Activated CD4-positive, alpha-beta T cell treated with anti-CD3 and anti-CD28 coated beads, Interleukin-2, amount 50 U/mL, for 1 hour (primary cell): Measurements from ENCODE around the gene TRDMT1.

Experiments used
- DNase-seq: peaks from one replicate; pipeline ENCODE4 v3.0.0-alpha.2; 2020

Gene TRDMT1, protein sequence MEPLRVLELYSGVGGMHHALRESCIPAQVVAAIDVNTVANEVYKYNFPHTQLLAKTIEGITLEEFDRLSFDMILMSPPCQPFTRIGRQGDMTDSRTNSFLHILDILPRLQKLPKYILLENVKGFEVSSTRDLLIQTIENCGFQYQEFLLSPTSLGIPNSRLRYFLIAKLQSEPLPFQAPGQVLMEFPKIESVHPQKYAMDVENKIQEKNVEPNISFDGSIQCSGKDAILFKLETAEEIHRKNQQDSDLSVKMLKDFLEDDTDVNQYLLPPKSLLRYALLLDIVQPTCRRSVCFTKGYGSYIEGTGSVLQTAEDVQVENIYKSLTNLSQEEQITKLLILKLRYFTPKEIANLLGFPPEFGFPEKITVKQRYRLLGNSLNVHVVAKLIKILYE

DNA sequence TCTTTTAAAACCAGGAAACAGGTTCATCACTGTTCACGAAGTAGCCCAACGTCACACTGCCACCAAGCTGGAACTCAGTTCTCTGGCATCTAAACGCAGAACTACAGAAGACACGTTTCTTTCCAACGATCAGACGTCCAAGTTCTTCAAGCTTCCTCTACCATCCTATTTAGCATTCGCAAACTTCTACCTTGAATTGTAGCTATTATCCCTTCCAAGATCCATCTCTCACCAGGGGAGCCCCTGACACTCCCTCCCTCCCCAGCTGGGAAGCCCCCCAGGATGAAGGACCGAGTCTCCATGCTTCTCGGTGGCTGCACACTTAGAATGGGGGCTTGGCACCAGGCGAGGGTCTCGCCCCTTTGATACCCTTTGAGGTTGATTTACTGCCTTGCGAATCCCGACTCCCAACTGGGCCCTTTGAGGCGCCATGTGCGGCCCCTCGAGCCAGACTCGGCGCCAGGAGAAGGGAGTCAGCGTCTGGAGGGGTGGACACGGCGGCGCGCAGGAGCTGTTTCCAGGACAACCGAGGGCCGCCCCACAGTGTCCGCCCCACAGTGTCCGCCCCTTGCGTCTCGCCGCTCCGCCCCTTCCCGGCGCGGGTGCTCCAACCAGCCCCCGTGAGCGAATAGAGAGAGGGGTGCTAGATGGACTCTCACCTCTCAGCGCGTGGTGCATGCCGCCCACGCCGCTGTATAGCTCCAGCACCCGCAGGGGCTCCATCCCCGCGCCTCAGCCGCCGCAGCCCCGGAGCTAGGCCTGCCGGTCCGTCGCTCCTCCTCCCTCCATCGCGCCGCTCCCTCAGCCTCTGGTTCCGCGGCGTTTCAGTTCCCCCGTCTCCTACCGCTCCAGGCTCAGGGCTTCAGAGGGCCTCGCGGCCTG, at the start of gene TRDMT1:
TRDMT1 (minus strand) TSS at position 761 of the 882 bp plus-strand sequence; CDS start at position 723, 38 bp downstream.
- DNase-seq, result peak; percentile 74

DNA sequence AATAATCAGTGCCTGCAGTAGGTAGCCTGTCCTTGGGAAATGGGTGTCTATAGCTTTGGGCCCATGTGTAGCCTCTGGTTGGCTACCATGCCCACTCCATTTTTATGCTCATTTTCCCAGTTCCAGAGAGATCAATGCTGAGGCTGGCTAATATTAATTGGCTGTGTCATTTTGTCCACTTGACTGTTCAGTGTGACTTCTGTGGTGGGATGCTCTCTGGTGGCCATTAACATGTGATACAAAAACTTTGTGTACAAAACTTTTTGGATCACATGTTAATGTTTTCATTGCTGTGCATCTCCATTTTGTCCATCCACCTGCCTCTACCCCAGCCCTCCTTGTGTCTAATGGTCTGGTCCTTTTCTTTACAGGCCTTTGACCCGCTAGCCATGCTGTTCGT, 49.3 kb upstream of the TRDMT1 start:
- DNase-seq, result no peak

DNA sequence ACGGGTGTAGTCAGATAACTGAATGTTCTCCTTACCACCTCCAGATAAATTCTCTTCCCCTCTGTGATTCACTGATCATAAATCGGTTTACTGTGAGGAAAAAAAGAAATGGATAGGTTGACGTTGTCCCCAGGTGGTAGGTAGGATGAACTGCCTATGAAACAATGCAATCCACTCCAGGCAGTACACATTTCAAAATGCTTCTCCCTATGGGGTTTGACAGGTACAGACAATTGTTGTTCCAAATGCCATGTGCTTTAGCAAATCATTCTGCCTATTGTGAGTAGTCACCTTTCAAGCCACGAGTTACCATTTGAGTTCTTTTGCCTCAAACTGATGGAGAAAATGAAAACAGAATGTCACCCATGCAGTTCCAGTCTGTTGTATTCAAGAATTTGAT, 48.3 kb upstream of the TRDMT1 start:
- DNase-seq, result no peak

DNA sequence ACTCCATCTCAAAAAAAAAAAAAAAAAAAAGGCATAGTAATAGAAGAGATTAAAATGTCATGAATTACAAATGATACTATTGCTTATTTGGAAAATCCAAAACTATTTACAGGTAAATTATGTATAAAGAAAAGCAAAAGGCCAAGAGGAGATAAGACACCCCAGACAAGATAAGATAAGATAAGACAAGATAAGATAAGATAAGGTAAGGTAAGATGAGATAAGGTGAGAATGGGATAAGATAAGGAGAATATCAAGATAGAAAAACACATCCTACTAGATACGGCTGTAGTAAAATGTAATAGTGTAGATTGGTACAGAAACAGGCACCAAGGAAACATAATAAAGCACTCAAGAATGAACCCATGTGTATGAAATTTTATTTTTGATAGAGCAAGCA, 47.5 kb upstream of the TRDMT1 start:
- no peak for DNase-seq

DNA sequence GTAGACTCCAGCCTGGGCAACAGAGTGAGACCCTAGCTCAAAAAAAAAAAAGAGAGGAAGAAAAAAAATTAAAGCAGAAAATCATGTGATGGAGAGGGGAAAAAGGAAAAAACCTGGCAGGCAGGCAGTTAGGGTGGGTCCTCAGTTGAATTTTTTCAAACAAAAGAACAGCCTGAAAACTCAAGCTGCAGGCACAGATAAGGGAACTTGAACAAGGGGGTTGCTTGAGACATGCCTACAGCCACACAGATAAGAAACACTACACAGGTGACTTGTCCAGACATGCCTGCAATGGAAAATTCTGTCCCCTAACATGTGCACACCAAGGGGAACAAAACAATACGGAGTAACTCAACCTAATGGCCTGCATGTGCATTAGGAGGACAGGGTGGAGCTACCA, 45.7 kb upstream of the TRDMT1 start:
- no peak for DNase-seq

DNA sequence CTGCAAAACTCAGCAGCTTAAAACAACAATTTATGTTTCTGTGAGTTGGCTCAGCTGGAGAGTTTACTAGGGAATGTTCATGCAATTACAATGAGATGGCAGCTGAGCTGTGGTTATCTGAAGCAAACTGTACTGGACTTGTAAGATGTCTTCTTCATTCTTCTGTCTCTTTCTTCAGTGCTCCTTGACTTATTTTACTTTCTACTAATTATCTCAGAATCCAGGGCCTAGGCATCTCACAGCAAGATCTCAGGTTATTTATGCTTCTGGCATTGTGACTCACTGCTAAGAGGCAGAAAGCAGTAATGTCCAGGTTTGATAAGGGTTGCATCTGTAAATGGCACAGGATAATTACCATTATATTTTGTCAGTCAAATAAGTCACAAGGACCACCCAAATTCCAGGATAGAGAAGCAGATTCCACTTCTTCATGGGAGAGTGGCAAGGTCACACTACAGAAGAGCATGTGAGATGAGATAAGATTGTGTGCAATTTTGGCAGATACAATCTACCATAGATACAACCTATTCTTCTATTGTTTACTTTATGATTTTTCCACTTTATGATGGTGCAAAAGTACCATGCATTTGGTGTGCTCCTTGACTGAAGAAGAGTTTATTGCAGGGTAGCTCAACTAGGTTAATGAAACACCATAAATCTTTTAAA, 43.4 kb upstream of the TRDMT1 start:
- no peak for DNase-seq

DNA sequence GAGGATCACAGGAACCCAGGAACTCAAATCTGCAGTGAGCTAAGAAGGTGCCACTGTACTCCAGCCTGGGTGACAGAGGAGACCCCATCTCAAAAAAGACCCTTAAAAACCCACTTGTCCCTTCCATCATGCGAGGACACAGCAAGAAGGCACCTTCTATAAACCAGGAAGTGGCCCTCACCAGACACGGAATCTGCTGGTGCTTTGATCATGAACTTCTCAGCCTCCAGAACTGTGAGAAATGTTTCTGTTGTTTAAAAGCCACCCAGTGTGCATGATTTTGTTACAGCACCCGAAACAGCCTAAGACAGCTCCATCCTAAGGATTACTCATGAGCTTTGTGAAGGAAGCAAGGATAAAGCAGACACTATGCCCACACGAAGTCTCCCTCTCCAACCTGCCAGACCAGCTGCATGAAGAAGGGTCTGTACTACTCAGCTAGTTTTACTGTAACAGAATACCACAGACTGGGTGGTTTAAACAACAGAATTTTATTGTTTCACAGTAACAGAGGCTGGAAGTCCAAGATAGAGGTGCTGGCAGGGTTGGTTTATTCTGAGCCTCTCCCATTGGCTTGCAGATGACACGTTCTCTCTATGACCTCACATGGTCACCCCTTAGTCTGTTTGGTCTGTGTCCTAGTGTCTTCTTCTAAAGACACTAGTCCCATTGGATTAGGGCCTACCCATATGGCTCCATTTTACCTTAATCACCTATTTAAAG, 40.3 kb upstream of the TRDMT1 start:
- no peak for DNase-seq

DNA sequence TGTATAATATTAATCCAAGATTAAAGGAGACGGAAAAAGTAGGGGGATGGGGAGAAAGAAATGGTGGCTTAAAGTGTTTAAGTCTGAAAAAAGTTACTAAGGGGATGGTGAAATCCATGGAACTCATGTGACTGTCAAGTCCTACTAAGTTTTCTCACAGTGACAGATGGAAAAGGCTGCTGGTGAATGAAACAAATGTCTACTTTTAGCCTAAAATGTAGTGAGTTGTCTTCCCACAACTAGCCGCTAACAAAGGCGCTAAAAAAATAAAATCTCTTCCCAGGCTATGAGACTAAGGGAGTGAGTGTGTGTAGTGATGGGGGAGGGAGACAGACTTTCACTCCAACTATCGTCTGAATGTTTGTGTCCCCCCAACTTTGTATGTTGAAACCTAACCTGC, 39.1 kb upstream of the TRDMT1 start:
- DNase-seq, result no peak

DNA sequence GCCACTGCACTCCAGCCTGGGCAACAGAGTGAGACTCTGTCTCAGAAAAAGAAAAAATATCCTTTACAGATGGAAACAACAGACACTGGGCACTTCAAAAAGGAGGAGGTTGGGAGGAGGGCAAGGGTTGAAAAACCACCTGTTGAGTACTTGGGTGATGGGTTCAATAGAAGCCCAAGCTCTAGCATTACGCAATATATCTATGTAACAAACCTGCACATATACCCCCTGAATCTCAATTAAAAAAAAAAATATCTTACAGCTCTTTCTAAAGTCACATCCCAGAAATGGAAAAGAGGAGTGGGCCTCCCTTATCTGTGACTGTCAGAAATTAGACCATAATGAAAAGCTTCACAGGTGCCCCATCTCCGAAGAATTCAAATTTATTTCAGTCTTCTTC, 38.6 kb upstream of the TRDMT1 start:
- no peak for DNase-seq

DNA sequence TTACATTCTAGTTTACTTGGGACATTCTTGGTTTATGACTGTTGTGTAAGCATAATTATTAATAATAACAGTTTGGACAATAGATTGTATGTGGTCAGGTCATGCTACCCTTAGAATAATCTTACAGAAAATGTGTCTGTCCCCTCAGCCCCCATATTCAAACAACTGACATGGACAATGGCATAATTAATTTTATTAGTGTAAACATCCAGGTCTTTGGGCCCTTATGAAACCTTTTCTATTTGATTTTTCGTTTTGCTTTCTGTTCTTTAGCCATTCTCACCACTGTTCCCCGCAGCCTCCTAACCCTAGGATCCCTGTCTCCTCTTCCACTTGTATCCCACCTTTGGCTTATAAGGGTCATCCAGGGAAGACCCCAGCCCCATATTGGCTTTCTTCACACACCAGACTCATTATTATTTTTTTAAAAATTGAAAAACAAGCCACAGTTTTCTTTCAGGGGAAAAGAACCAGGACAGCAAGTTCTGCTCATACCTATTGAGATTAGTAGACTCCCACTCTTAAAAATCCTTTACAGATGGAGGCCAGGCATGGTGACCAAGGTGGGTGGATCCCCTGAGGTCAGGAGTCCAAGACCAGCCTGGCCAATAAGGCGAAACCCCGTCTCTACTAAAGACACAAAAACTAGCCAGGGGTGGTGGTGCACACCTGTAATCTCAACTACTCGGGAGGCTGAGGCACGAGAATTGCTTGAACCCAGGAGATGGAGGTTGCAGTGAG, 38.0 kb upstream of the TRDMT1 start:
- DNase-seq, result no peak

DNA sequence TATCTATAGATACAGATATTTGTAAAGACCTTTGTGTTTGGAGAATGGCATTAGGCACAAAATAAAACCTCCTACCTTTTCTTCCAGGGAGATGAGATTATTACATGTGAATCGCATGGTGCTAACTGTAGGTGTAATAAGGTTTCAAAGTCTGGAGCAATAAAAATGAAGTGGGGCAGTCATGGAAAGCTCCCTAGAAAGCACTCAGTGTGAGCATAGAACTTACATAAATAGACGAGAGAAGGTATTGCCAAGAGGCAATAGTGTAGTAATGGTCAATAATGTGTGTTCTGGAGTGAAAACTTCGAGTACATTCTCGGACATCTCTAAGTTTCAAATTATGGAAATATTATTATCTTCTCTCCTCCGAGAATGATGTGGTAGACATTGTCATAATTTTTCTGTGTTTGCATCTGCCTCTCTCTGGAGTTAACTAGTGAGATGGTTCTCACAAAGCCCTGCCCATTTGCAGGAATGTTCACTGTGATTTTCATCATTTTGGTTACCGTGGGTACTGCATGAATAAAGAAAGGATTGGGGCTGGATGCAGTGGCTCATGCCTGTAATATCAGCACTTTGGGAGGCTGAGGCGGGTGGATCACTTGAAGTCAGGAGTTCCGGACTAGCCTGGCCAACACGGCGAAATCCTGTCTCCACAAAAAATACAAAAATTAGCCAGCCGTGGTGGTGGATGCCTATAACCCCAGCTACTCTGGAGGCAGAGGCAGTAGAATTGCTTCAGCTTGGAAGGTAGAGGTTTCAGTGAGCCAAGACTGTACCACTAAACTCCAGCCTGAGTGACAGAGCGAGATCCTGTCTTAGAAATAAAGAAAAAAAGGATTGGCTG, 37.2 kb upstream of the TRDMT1 start:
- DNase-seq, result peak; percentile 42

DNA sequence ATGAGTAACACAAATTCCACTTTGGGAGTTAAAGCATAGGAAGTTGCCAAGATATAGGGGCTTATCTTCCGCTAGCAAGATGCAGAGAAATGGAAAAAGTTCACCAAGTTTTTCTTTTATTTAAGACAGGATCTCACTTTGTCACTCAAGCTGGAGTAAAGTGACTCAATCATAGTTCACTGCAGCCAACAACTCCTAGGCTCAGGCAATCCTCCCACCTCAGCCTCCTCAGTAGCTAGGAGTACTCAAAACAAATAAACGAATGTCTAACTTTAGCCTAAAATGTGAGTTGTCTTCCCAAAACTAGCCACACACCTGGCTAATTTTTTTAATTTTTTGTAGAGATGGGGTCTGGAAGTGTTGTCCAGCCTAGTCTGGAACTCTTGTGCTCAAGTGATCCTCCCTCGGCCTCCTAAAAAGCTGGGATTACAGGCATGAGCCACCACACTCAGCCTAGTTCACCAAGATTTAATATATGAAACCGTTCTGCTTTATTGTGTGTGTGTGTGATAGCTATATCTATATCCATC, 36.5 kb upstream of the TRDMT1 start:
- DNase-seq, result peak; percentile 18

DNA sequence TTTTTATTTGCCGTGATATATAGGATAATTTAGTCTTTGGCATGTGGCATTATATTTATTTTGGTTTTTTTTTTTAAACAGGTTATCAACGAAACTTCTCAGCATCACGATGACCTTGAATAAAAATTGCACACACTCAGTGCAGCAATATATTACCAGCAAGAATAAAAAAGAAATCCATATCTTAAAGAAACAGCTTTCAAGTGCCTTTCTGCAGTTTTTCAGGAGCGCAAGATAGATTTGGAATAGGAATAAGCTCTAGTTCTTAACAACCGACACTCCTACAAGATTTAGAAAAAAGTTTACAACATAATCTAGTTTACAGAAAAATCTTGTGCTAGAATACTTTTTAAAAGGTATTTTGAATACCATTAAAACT, 35.7 kb upstream of the TRDMT1 start:
- no peak for DNase-seq

DNA sequence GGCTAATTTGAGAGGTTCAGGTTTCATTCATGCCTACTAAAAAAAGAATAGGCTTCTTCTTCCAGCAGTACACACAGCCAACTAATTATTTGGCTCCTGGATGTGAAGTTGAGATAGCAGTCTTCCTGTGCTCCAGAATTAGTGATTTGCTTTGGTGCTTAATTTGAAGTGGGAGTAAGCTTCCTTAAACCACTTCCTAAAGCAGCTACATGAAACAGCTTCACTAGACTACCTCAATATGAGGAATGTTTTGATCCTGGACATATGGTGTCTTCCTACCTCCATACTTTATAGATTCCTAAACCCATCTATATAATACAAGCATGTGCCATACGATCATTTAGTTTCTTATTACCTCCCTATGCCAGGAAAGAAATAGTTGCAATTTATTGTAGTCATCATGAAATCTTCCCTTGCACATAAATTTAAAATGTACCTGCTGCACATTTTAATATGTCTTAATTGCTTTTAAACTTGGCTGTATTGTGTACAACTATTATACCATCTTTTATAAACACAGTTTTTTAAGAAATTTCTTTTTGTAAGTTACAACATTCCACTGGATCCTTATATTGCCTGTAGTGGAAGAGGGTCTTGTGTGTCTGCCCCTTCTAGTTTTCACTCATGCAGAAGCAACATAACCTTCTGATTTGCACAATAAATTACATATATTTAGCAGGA, 35.1 kb upstream of the TRDMT1 start:
- no peak for DNase-seq

DNA sequence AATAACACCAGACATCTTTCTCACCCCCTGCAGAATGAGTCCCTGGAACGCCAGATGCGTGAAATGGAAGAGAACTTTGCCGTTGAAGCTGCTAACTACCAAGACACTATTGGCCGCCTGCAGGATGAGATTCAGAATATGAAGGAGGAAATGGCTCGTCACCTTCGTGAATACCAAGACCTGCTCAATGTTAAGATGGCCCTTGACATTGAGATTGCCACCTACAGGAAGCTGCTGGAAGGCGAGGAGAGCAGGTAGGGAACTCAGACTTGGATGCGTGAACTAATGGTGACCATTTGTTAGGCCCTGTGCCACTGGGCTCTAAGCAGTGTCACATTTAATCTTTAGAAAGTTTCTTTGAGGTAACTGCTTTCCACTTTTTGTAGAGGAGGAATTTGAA, 33.7 kb upstream of the TRDMT1 start:
- peak; percentile 8 for DNase-seq

DNA sequence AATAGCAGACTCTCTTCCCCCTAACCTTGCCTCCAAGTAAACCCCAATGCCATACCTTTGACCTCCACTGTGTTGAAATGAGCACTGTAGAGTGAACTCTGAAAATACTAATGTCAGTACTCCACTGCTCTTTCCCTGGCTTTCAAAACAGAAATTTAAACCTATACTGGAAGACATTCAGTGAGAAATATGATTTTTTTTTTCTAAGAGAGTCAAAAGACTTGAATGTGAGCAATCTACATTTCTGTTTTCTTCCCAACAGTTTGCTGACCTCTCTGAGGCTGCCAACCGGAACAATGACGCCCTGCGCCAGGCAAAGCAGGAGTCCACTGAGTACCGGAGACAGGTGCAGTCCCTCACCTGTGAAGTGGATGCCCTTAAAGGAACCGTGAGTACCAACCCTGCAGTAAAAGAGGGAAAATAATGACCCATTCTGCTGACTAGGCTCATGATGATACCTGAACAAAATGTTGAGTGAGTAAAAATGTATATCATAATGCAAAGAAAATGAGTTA, 33.0 kb upstream of the TRDMT1 start:
- no peak for DNase-seq

DNA sequence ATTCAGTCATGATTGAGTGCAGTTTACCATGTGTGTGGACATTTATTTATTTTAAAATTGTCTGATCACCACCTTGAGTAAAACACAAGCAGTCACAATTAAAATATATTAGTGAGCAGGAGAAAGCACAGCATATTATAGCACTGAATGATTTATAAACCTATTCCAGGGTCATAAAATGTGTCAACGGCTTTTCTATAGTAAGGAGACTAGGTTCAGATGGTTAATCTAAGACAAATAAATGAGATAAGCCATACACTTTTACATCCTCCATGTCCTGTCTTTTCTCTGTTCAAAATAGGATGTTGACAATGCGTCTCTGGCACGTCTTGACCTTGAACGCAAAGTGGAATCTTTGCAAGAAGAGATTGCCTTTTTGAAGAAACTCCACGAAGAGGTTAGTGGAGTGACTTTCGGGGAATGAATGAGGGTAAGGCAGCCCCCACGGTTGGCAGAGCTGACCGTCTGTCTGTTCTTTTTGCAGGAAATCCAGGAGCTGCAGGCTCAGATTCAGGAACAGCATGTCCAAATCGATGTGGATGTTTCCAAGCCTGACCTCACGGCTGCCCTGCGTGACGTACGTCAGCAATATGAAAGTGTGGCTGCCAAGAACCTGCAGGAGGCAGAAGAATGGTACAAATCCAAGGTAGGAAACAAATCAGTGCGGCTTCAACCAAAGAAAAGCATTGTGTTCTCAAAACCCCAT, 32.0 kb upstream of the TRDMT1 start:
- DNase-seq, result peak; percentile 28

DNA sequence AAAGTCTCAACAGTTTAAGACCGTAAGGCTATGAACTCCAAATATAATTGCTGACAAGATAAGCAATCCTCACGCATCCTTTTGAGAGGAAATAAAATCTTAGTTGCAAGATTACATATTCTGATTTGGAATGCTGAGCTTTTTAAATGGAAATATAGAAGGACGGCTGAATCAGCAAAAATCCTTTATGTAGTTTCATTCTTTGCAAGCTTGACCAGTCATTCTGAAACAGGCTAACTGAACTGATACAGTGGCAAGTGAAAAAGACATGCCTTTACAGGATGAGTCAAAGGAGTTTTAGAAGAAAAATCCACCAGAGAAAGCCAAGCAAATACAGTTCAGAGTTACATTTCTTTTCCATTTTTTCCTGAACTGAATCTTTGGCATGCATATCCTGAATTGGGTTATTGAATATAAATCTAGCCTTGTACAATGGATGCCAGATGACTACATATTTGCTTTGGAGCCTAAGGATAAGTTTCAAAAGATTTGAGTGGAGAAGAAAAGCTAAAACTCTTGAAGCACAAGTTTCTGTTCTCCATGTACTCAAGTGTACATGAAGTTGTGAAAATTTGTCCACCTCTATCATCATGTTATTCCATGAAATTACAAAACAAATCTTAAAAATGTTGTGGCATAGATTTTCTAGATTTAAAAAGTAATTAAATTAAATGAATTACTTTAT, 30.9 kb upstream of the TRDMT1 start:
- DNase-seq, result no peak

DNA sequence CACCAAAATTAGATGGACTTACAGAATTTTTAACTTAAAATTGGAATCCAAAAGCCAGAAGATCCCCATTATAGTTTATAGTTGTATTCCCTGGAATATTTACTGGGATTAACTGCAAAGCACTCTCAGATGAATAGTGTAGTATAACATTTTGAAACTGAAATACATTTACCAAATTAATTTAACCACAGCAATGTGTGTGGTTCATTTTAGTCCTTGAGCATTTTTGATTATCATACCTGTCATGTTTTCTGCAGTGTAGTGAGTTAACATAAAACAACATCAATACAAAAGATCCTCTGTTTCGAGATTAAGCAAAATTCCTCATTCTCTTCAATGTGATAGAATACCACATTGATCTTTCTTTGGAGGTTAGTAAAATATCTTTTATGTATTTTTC, 30.3 kb upstream of the TRDMT1 start:
- DNase-seq, result no peak
